Aorta (tissue), 5 donors: Measurements from ENCODE around the gene MRPL23. TPM values are rescaled to one million over a fixed set of nuclear protein-coding genes. Genes with fewer than 3 reads are reported as not detected.
A peak's percentile ranks its signal among the peaks of the same experiment; 100 is the strongest.

ENCODE experiments used
- ATAC-seq: fragments of 200-7000 bp; cut with Tn5 transposase; one replicate; pipeline ENCODE4 v1.9.1; 2022; ENCODE audit warnings: moderate library complexity; ENCODE audit not compliant: low FRiP score
- DNase-seq, 2 donors: peaks; one replicate each; pipeline ENCODE4 v3.0.0-alpha.2; 2020
- H3K27ac ChIP-seq, 2 donors: one replicate each; pipeline ENCODE4 v1.5.1; 2013; ENCODE audit warnings: low read length in 2 of 2, mild to moderate bottlenecking in 2 of 2, moderate library complexity in 2 of 2, control low read depth in 1 of 2, inconsistent platforms in 1 of 2, low read depth in 1 of 2
- H3K27me3 ChIP-seq, 2 donors: one replicate each; pipeline ENCODE4 v1.6.1; 2013; ENCODE audit warnings: control low read depth in 1 of 2, low read length in 1 of 2, mild to moderate bottlenecking in 1 of 2, moderate library complexity in 1 of 2; ENCODE audit not compliant: insufficient read depth in 2 of 2, control insufficient read depth in 1 of 2
- H3K36me3 ChIP-seq, 2 donors: one replicate each; pipeline ENCODE4 v1.6.1; 2013; ENCODE audit warnings: control low read depth in 1 of 2, low read length in 1 of 2, mild to moderate bottlenecking in 1 of 2; ENCODE audit not compliant: insufficient read depth in 2 of 2, control insufficient read depth in 1 of 2
- H3K4me1 ChIP-seq, 2 donors: one replicate each; pipeline ENCODE4 v1.6.1; 2013; ENCODE audit warnings: low read length in 2 of 2, control low read depth in 1 of 2, mild to moderate bottlenecking in 1 of 2, moderate library complexity in 1 of 2; ENCODE audit not compliant: insufficient read depth in 2 of 2, control insufficient read depth in 1 of 2
- H3K4me3 ChIP-seq, 2 donors: one replicate each; pipeline ENCODE4 v1.5.1; 2013; ENCODE audit warnings: low read length in 2 of 2, control low read depth in 1 of 2, mild to moderate bottlenecking in 1 of 2
- H3K9me3 ChIP-seq: one replicate; pipeline ENCODE4 v1.6.1; 2013; ENCODE audit warnings: mild to moderate bottlenecking, low read length; ENCODE audit not compliant: control insufficient read depth
- WGBS, 2 donors: extraction: QIAGEN DNeasy Blood & Tissue Kit; methylation state at CpG; one replicate each; pipeline ENCODE4 v1.1.7; 2013; 5-methylcytosine and 5-hydroxymethylcytosine counted together
- intact Hi-C, 2 donors: fragments of 100-400 bp; cut with DNase I; formaldehyde crosslinking; loops; one replicate each; pipeline versions ENCODE4 v1.14.2 to v1.15.0; 2022
- long read RNA-seq, 2 donors: library from polyadenylated mRNA; unstranded; transcript quantifications; one replicate each; pipeline ENCODE4 v2.0.0, GENCODE V29; 2020 to 2021
- polyA plus RNA-seq, 2 donors: library from polyadenylated mRNA; stranded (reverse); fragments of 200-250 nt; gene quantifications; one replicate each; pipeline ENCODE4 v1.2.3, GENCODE V29; 2013
- total RNA-seq, 2 donors: library from RNA; stranded (reverse); fragmentation: NEBNext Ultra II Directional; extraction: Animal tissue kit (Norgen Biotek cat#: 25700); gene quantifications; one replicate each; pipeline ENCODE4 v1.2.1, GENCODE V29; 2021
- donor health status: healthy with polysubstance abuse.
- donor health status: Bipolar disorder and iron deficiency.
- donor health status: DM: no; HTN: no; CAD: no.
- donor health status: DM: no; HTN: no; CAD: no.
- donor health status: DM: yes; HTN: yes; CAD: no.

MRPL23 gene
- 10 to 100 TPM; 23.4 to 43.9 TPM for total RNA-seq
- polyA plus RNA-seq: 100 to 1,000 TPM in 1 of 2 donors, 10 to 100 TPM in 1; 82.3 to 143 TPM
- long read RNA-seq, donor 1, partial matches to known transcripts: 0 of 4 reads
- long read RNA-seq, donor 1, other reads (novel, unspliced or antisense): 0 of 4 reads
- long read RNA-seq, donor 2, transcript MRPL23-205 (5 exons, 736 nt): major isoform, 13 of 17 reads
- long read RNA-seq, donor 2, partial matches to known transcripts: 1 of 17 reads
- long read RNA-seq, donor 2, other reads (novel, unspliced or antisense): 3 of 17 reads

DNA sequence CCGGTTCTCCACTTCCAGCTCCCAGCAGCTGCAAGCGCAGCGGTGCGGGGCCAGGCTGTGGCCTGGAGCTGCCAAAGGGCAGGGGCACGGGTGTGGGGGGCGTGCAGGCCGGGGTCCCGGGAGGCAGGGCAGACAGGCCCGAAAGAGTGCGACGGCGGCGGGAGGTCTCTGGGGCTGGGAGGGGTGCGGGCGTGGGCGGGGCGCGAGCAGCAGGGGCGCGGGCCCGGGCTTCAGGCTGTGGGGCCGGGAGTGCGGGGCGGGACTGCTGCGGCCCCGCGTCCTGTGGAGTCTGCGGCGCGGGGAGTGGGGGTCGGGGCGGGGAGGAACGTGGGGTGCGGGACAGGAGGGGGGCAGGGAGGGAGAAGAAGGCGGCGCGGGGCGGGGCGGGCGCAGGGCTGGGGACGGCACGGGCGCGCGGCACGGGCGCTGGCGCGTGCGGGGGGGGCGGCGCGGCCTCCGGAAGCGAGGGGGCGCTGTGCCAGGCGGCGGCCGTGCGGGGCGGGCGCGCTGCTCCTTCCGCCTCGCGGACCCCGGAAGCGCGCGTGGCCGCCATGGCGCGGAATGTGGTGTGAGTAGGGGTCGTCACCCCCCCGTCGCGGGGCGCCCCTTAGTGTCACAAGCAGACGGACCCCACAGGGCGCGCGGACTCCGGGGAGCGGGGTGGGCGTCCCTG is at the start of gene MRPL23:
MRPL23 (plus strand) TSS at position 521 of the 673 bp plus-strand sequence; CDS start at position 552, 31 bp downstream.
- no peaks in the 10 kb centered on the region for H3K36me3 ChIP-seq
- ATAC-seq (peak; percentile 85), DNase-seq (peak in 1 of 2 donors; percentile 31)
- 0% methylated on average over 19 of the region's 85 CpGs; no CpG with 5 or more reads in 1 of the 2 donors for WGBS, 2 donors
- H3K9me3 ChIP-seq: no peaks in the 10 kb centered on the region
- intact Hi-C loops: no loop called here
- H3K27ac ChIP-seq: no peak within 1 kb of the TSS
- no peaks in the 10 kb centered on the region for H3K27me3 ChIP-seq
- H3K4me1 ChIP-seq: no peaks in the 10 kb centered on the region
- H3K4me3 ChIP-seq: no peak within 1 kb of the TSS

GRCh38 chr11:1899090-1899489 is 48.0 kb upstream of the MRPL23 start:
- no peak overlapping the region for H3K27ac ChIP-seq
- DNase-seq (no peak), ATAC-seq (no peak)
- WGBS, 2 donors: 91 to 95% methylated on average over 4 of the region's 4 CpGs
- H3K36me3 ChIP-seq: no peaks in the 10 kb centered on the region
- no peak overlapping the region for H3K4me3 ChIP-seq
- no peaks in the 10 kb centered on the region for H3K4me1 ChIP-seq
- H3K9me3 ChIP-seq: no peaks in the 10 kb centered on the region
- intact Hi-C loops: no loop called here
- H3K27me3 ChIP-seq: no peaks in the 10 kb centered on the region

DNA sequence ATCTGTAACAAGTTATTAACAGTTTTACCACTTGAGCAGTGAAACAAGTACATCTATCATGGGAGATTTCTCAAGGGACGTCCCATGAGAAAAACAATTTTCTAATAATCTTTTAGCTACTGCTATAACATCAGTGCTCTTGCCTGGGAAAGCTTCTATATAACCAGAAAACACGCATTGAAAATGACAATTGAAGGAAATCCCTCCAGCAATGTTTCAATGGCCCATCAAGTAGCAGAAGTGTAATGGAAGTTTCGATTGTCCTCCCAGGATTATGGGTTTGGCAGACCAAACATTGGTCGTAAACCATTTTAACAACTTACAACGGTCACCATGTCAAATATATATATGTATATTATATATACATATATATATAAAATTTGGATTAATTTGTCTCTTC is 47.4 kb upstream of the MRPL23 start:
- intact Hi-C loops: no loop called here
- H3K27ac ChIP-seq: no peak overlapping the region
- no peaks in the 10 kb centered on the region for H3K27me3 ChIP-seq
- no peaks in the 10 kb centered on the region for H3K36me3 ChIP-seq
- no peak overlapping the region for H3K4me3 ChIP-seq
- H3K4me1 ChIP-seq: no peaks in the 10 kb centered on the region
- DNase-seq (no peak), ATAC-seq (no peak)
- no peaks in the 10 kb centered on the region for H3K9me3 ChIP-seq
- WGBS, 2 donors: 92 to 93% methylated on average over 5 of the region's 5 CpGs

DNA sequence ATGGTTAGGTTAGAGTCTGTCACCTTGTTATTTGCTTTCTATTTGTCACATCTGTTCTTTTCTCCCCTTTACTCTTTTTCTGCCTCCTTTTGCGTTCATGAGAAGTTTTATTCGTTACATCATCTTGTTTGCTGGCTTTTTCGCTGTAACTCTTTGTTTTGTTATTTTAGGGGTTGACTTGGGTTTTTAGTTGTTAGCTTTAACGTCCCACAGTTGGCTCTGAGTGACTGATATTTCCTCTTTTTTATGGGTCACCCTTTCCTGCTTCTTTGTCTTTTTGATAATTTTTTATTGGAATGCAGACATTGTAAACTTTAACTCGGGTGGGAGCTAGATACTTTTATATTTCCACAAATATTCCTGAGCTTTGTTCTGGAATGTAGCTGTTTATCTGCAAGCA is 41.0 kb upstream of the MRPL23 start:
- ATAC-seq: no peak
- Histone ChIP-seq H3K36me3 (no peaks in the 10 kb centered on the region), H3K4me1 (peaks cover 0 to 3% of the 10 kb centered on the region in 2 donors), H3K27me3 (no peaks in the 10 kb centered on the region), H3K9me3 (no peaks in the 10 kb centered on the region), H3K27ac (no peak overlapping the region), H3K4me3 (no peak overlapping the region)
- 62 to 65% methylated on average over 5 of the region's 5 CpGs for WGBS, 2 donors
- intact Hi-C loops: no loop called here
- no peak for DNase-seq

GRCh38 chr11:1906611-1907423 is 40.3 kb upstream of the MRPL23 start:
- no peak overlapping the region for H3K27ac ChIP-seq
- ATAC-seq (peak; percentile 41), DNase-seq (no peak)
- H3K27me3 ChIP-seq: no peaks in the 10 kb centered on the region
- intact Hi-C loops: no loop called here
- H3K4me3 ChIP-seq: no peak overlapping the region
- H3K9me3 ChIP-seq: no peaks in the 10 kb centered on the region
- WGBS, 2 donors: 83 to 88% methylated on average over 14 of the region's 14 CpGs
- no peaks in the 10 kb centered on the region for H3K36me3 ChIP-seq
- peaks cover 0 to 3% of the 10 kb centered on the region in 2 donors for H3K4me1 ChIP-seq

DNA sequence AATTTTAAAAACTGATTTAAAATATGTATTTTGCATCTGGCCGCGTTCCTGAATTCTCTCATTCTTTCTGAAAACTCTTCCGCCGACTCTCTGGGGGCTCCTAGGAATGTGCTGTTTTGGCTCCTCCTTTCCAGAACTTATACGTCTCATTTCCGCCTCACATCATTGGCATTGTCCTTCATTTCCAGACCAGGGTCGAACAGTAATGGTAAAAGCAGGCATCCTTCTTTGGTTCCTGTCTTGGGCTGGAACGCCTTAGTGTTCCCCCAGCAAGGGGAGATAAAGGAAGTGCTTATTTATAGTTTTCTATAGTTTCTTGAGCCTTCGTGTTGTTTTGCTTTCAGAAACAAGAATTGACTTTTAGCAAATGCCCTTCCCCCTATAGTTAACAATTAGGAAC is 38.5 kb upstream of the MRPL23 start:
- intact Hi-C loops: no loop called here
- WGBS, 2 donors: 4 to 5% methylated on average over 9 of the region's 9 CpGs
- H3K27me3 ChIP-seq: no peaks in the 10 kb centered on the region
- H3K36me3 ChIP-seq: no peaks in the 10 kb centered on the region
- no peak overlapping the region for H3K4me3 ChIP-seq
- DNase-seq (no peak), ATAC-seq (no peak)
- no peak overlapping the region for H3K27ac ChIP-seq
- no peaks in the 10 kb centered on the region for H3K9me3 ChIP-seq
- H3K4me1 ChIP-seq: peaks cover 0 to 3% of the 10 kb centered on the region in 2 donors

DNA sequence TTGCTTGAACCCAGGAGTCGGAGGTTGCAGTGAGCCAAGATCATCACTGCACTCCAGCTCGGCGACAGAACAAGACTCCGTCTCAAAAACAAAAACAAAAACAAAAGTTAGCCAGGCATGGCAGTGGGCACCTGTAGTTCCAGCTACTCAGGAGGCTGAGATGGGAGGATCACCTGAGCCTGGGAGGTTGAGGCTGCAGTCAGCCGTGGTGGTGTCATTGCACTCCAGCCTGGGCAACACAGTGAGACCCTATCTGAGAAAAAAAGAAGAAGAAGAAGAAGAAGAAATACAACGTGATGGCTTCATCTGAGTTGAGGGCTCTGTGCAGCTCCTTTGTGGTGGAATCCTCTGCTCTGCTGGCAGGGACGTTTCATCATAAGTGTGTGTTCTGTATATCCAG is 37.6 kb upstream of the MRPL23 start:
- H3K27ac ChIP-seq: no peak overlapping the region
- H3K4me3 ChIP-seq: no peak overlapping the region
- DNase-seq (no peak), ATAC-seq (no peak)
- no peaks in the 10 kb centered on the region for H3K27me3 ChIP-seq
- no peaks in the 10 kb centered on the region for H3K36me3 ChIP-seq
- H3K4me1 ChIP-seq: peaks cover 0 to 3% of the 10 kb centered on the region in 2 donors
- intact Hi-C loops: no loop called here
- no peaks in the 10 kb centered on the region for H3K9me3 ChIP-seq
- 93% methylated on average over 7 of the region's 7 CpGs for WGBS, 2 donors

DNA sequence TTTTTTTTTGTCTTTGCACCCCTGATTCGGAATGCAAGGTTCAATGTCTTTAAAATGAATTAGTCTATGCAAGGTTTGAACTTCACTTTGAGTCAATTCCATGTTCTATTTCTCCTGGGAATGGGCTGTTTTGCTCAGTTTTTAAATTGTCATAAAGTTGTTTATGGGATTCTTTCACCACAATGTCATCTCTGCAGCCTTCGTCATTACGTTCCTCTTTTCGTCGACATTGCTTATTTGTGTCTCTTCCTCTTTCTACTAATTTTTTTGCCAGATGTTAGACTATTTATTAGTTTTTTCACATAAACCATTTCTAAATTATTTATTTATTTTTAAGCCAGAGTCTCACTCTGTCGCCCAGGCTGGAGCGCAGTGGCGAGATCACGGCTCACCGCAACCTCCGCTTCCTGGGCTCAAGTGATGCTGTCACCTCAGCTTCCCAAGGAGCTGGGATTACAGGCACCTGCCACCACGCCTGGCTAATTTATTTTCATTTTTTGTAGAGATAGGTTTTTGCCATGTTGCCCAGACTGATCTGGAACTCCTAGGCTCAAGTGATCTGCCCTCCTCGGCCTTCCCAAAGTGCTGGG is 34.7 kb upstream of the MRPL23 start:
- DNase-seq (no peak), ATAC-seq (no peak)
- WGBS, 2 donors: 90% methylated on average over 13 of the region's 13 CpGs
- intact Hi-C loops: no loop called here
- no peak overlapping the region for H3K4me3 ChIP-seq
- H3K4me1 ChIP-seq: peaks cover 0 to 3% of the 10 kb centered on the region in 2 donors
- H3K9me3 ChIP-seq: no peaks in the 10 kb centered on the region
- no peak overlapping the region for H3K27ac ChIP-seq
- no peaks in the 10 kb centered on the region for H3K36me3 ChIP-seq
- no peaks in the 10 kb centered on the region for H3K27me3 ChIP-seq
